Testis (tissue), 3 donors: Measurements from ENCODE around the gene SLC52A3. TPM values are rescaled to one million over a fixed set of nuclear protein-coding genes. Genes with fewer than 3 reads are reported as not detected.

Source experiments
- polyA plus RNA-seq: library from polyadenylated mRNA; stranded (reverse); fragments of 350-450 nt; fragmentation: Illumina TruSeq; extraction: RNeasy Lipid Tissue Mini Kit (QIAGEN cat#74804); gene quantifications from one replicate; pipeline ENCODE4 v1.2.3, GENCODE V29; 2014; ENCODE audit warnings: low read depth, low replicate concordance; ENCODE audit not compliant: insufficient read depth
- total RNA-seq, 2 donors: library from RNA; depleted of rRNA; stranded (reverse); fragments of >200 nt; gene quantifications; one replicate each; pipeline ENCODE4 v1.2.3, GENCODE V29; 2016

Gene SLC52A3
- total and polyA plus RNA-seq, 3 donors from 2014 or later: 130 to 247 (median 187) TPM

Other genes with a start within 250 kb of the SLC52A3 start
- gene CSNK2A1, start 224.7 kb downstream of the SLC52A3 start, total RNA-seq: 100 to 1,000 TPM; 143 to 172 TPM
- 192 TPM for gene CSNK2A1, start 224.7 kb downstream of the SLC52A3 start, polyA plus RNA-seq
- gene TCF15, start 158.2 kb downstream of the SLC52A3 start, total RNA-seq: 1 to 10 TPM; 2.7 to 3.7 TPM
- gene TCF15, start 158.2 kb downstream of the SLC52A3 start, polyA plus RNA-seq: 2.0 TPM
- gene SRXN1, start 115.3 kb downstream of the SLC52A3 start, total RNA-seq: 10 to 100 TPM; 26.9 to 29.8 TPM
- 20.6 TPM for gene SRXN1, start 115.3 kb downstream of the SLC52A3 start, polyA plus RNA-seq
- under 1 TPM; 0.19 to 0.39 TPM for gene SCRT2, start 92.7 kb downstream of the SLC52A3 start, total RNA-seq
- 0.13 TPM for gene SCRT2, start 92.7 kb downstream of the SLC52A3 start, polyA plus RNA-seq
- gene FAM110A, start 65.2 kb upstream of the SLC52A3 start, total RNA-seq: 1 to 10 TPM; 5.1 to 7.7 TPM
- 5.5 TPM for gene FAM110A, start 65.2 kb upstream of the SLC52A3 start, polyA plus RNA-seq
- under 1 TPM; 0.56 to 0.79 TPM for gene ANGPT4, start 147.8 kb upstream of the SLC52A3 start, total RNA-seq
- gene ANGPT4, start 147.8 kb upstream of the SLC52A3 start, polyA plus RNA-seq: 1.2 TPM
- 1 to 10 TPM; 2.2 to 2.6 TPM for gene RSPO4, start 233.8 kb upstream of the SLC52A3 start, total RNA-seq
- gene RSPO4, start 233.8 kb upstream of the SLC52A3 start, polyA plus RNA-seq: 3.2 TPM